Stimulated activated CD8-positive, alpha-beta memory T cell treated with anti-CD3 and anti-CD28 coated beads, Interleukin-15, amount 100 ng/mL, for 4 hours (primary cell): ENCODE data around the gene ENGASE.

Experiments
- DNase-seq, 2 donors: peaks; one replicate each; pipeline ENCODE4 v3.0.0-alpha.2; 2020; ENCODE audit warnings: low read depth in 2 of 2

Gene ENGASE

GRCh38 chr17:79135628-79136405 is 61.2 kb downstream of the ENGASE start:
- DNase-seq, result no peak
